H1 (cell line): ENCODE data around the gene RNF130. TPM values are rescaled to one million over a fixed set of nuclear protein-coding genes. Genes with fewer than 3 reads are reported as not detected.

Source experiments
- CTCF ChIA-PET: fragments of 300-600 bp; sonication (Branson Sonifier 250); formaldehyde crosslinking; loops from one replicate; lab custom pipeline; 2021; ENCODE audit not compliant: partially characterized antibody; lab: Charles Lee
- POLR2A ChIA-PET: fragments of 300-600 bp; sonication (Branson Sonifier 250); formaldehyde crosslinking; loops from one replicate; lab custom pipeline; 2021; ENCODE audit warnings: inconsistent platforms; ENCODE audit not compliant: partially characterized antibody; lab: Charles Lee
- DNase-seq, 2 experiments: peaks; one replicate each; pipeline versions ENCODE4 v3.0.0 to v3.0.0-alpha.2; 2010 to 2022; ENCODE audit warnings: low spot score in 2 of 2, low read depth in 1 of 2, mixed read lengths in 1 of 2
- FAIRE-seq: peaks from 2 replicates; lab custom pipeline; 2011; peaks lifted over from hg19 to GRCh38; lab: Jason Lieb, UNC
- H2AFZ ChIP-seq: 2 replicates; pipeline ENCODE4 v1.8.1; 2012; ENCODE audit warnings: low read length, inconsistent platforms
- H2AK5ac ChIP-seq: 2 replicates; pipeline ENCODE4 v1.6.1; 2013; ENCODE audit warnings: low read depth, low read length
- H2BK120ac ChIP-seq: replicated peaks from 2 replicates; pipeline ENCODE3; 2013; ENCODE audit warnings: low read depth, low read length, inconsistent platforms
- H2BK12ac ChIP-seq: 2 replicates; pipeline ENCODE4 v1.6.1; 2013; ENCODE audit warnings: low read depth, low read length
- H2BK15ac ChIP-seq: 2 replicates; pipeline ENCODE4 v1.6.1; 2013; ENCODE audit warnings: low read length
- H2BK20ac ChIP-seq: 2 replicates; pipeline ENCODE4 v1.6.1; 2013; ENCODE audit warnings: low read length
- H2BK5ac ChIP-seq: 2 replicates; pipeline ENCODE4 v1.6.1; 2013; ENCODE audit warnings: low read depth, low read length
- H3K14ac ChIP-seq: 2 replicates; pipeline ENCODE4 v1.6.1; 2013; ENCODE audit warnings: inconsistent platforms; ENCODE audit not compliant: insufficient read length
- H3K18ac ChIP-seq: 2 replicates; pipeline ENCODE4 v1.6.1; 2013; ENCODE audit warnings: low read length; ENCODE audit errors: extremely low read depth
- H3K23ac ChIP-seq: 2 replicates; pipeline ENCODE4 v1.6.1; 2013; ENCODE audit warnings: inconsistent platforms; ENCODE audit not compliant: insufficient read length
- H3K23me2 ChIP-seq: 2 replicates; pipeline ENCODE4 v1.6.1; 2013; ENCODE audit warnings: low read depth, low read length
- H3K27ac ChIP-seq: 2 replicates; pipeline ENCODE4 v1.6.1; 2011; ENCODE audit warnings: low read depth, low read length, inconsistent platforms
- H3K27me3 ChIP-seq, 4 experiments: replicated peaks in 1 of 4; 1 replicate in 1 of 4; 2 replicates in 3 of 4; pipeline versions ENCODE4 v1.6.1 to v1.8.1; 2011 to 2013; ENCODE audit warnings: low read length in 3 of 4, mild to moderate bottlenecking in 3 of 4, inconsistent platforms in 2 of 4, mixed read lengths in 2 of 4, moderate library complexity in 1 of 4; ENCODE audit not compliant: control insufficient read depth in 3 of 4, insufficient read depth in 3 of 4; ENCODE audit errors: extremely low read depth in 1 of 4
- H3K36me3 ChIP-seq, 4 experiments: 2 replicates each; pipeline versions ENCODE4 v1.6.1 to v1.8.1; 2011 to 2013; ENCODE audit warnings: mild to moderate bottlenecking in 4 of 4, low read length in 3 of 4, moderate library complexity in 2 of 4, control low read depth in 1 of 4, inconsistent platforms in 1 of 4; ENCODE audit not compliant: insufficient read depth in 4 of 4, control insufficient read depth in 2 of 4
- H3K4ac ChIP-seq: replicated peaks from 2 replicates; pipeline ENCODE3; 2013; ENCODE audit warnings: low read length, low read depth, mixed read lengths, inconsistent platforms; ENCODE audit not compliant: insufficient read length
- H3K4me1 ChIP-seq, 4 experiments: replicated peaks in 1 of 4; 1 replicate in 1 of 4; 2 replicates in 3 of 4; pipeline versions ENCODE4 v1.6.1 to v1.8.1; 2011 to 2013; ENCODE audit warnings: low read length in 3 of 4, inconsistent platforms in 2 of 4, mixed read lengths in 1 of 4; ENCODE audit not compliant: insufficient read depth in 4 of 4, control insufficient read depth in 3 of 4
- H3K4me2 ChIP-seq, 2 experiments: 2 replicates each; pipeline versions ENCODE4 v1.6.1 to v1.8.1; 2011 to 2013; ENCODE audit warnings: low read depth in 2 of 2, low read length in 2 of 2, control low read depth in 1 of 2, inconsistent platforms in 1 of 2, mild to moderate bottlenecking in 1 of 2; ENCODE audit not compliant: insufficient read depth in 1 of 2
- H3K4me3 ChIP-seq, 4 experiments: fragments of 200-600, 300-600 bp in 1 of 4; sonication (generic), shearing (Covaris generic), sonication (Bioruptor Twin) in 1 of 4; 2 replicates each; pipeline versions ENCODE4 v1.5.1 to v1.8.1; 2011 to 2016; ENCODE audit warnings: low read length in 4 of 4, low read depth in 3 of 4, control low read depth in 2 of 4, inconsistent platforms in 2 of 4, mild to moderate bottlenecking in 2 of 4, mixed read lengths in 1 of 4, moderate library complexity in 1 of 4; ENCODE audit not compliant: insufficient read depth in 2 of 4; ENCODE audit errors: extremely low read depth in 1 of 4
- H3K56ac ChIP-seq: replicated peaks from 2 replicates; pipeline ENCODE3; 2013; ENCODE audit warnings: low read depth, mild to moderate bottlenecking, mixed read lengths, low read length, inconsistent platforms; ENCODE audit not compliant: insufficient read length
- H3K79me1 ChIP-seq: 2 replicates; pipeline ENCODE4 v1.6.1; 2013; ENCODE audit warnings: low read depth, low read length, control low read depth
- H3K79me2 ChIP-seq, 2 experiments: 2 replicates each; pipeline versions ENCODE4 v1.6.1 to v1.8.1; 2012 to 2013; ENCODE audit warnings: low read length in 2 of 2, mild to moderate bottlenecking in 2 of 2, inconsistent platforms in 1 of 2; ENCODE audit not compliant: insufficient read depth in 2 of 2, control insufficient read depth in 1 of 2
- H3K9ac ChIP-seq, 4 experiments: replicated peaks in 1 of 4; 1 replicate in 1 of 4; 2 replicates in 3 of 4; pipeline versions ENCODE4 v1.6.1 to v1.8.1; 2011 to 2013; ENCODE audit warnings: low read depth in 3 of 4, low read length in 3 of 4, control low read depth in 2 of 4, mild to moderate bottlenecking in 2 of 4, moderate library complexity in 2 of 4, inconsistent platforms in 1 of 4; ENCODE audit errors: extremely low read depth in 1 of 4
- H3K9me3 ChIP-seq, 2 experiments: 2 replicates each; pipeline versions ENCODE4 v1.6.1 to v1.8.1; 2012 to 2013; ENCODE audit warnings: mild to moderate bottlenecking in 2 of 2, moderate library complexity in 2 of 2, control low read depth in 1 of 2, inconsistent platforms in 1 of 2, low read depth in 1 of 2, low read length in 1 of 2, mixed read lengths in 1 of 2; ENCODE audit not compliant: insufficient read depth in 2 of 2
- H4K20me1 ChIP-seq, 2 experiments: replicated peaks in 1 of 2; 2 replicates each; pipeline versions ENCODE3 to v1.8.1; 2011 to 2013; ENCODE audit warnings: inconsistent platforms in 2 of 2, low read length in 2 of 2, mild to moderate bottlenecking in 1 of 2; ENCODE audit not compliant: insufficient read depth in 2 of 2, control insufficient read depth in 1 of 2
- H4K5ac ChIP-seq: 2 replicates; pipeline ENCODE4 v1.6.1; 2013; ENCODE audit warnings: low read length, low read depth, mixed read lengths, inconsistent platforms; ENCODE audit not compliant: insufficient read length
- H4K8ac ChIP-seq: 2 replicates; pipeline ENCODE4 v1.8.0; 2013; ENCODE audit warnings: mild to moderate bottlenecking, moderate library complexity, low read length, inconsistent platforms; ENCODE audit not compliant: insufficient read depth; ENCODE audit errors: extremely low read depth
- H4K91ac ChIP-seq: replicated peaks from 2 replicates; pipeline ENCODE3; 2013; ENCODE audit warnings: low read length, mixed read lengths, inconsistent platforms; ENCODE audit not compliant: insufficient read length
- CHD1 ChIP-seq: IDR thresholded peaks from 2 replicates; pipeline ENCODE4 v1.6.1; 2012; ENCODE audit warnings: low read depth, low read length, improper control_type of control experiment
- SP2 ChIP-seq: IDR thresholded peaks from 2 replicates; pipeline ENCODE4 v1.6.1; 2012; ENCODE audit warnings: mild to moderate bottlenecking, low read length, inconsistent platforms
- WGBS, 2 experiments: shearing (Covaris generic) in 1 of 2; methylation state at CpG; one replicate each; pipeline versions ENCODE4 v1.1.6 to v1.1.7; 2013 to 2015; ENCODE audit warnings: low lambda C conversion rate in 2 of 2, mixed read lengths in 2 of 2, inconsistent platforms in 1 of 2, low coverage in 1 of 2, missing lambda C conversion rate in 1 of 2; ENCODE audit not compliant: insufficient replicate concordance in 2 of 2, insufficient coverage in 1 of 2, insufficient read length in 1 of 2; ENCODE audit errors: extremely low coverage in 1 of 2, missing lambda C conversion rate in 1 of 2; 5-methylcytosine and 5-hydroxymethylcytosine counted together
- polyA plus RNA-seq, 7 experiments: library from polyadenylated mRNA; depleted of rRNA in 3 of 7; stranded (reverse) in 5 of 7; unstranded in 2 of 7; fragments of >200 nt in 5 of 7; fragments of 200-250 nt in 2 of 7; gene quantifications; 1 replicate in 5 of 7; 2 replicates in 1 of 7; 4 replicates in 1 of 7; pipeline versions ENCODE4 v1.2.1 to v1.2.3, GENCODE V29; 2011 to 2013; ENCODE audit warnings: missing spikeins in 2 of 7, mixed read lengths in 2 of 7
- total RNA-seq: library from RNA; stranded (reverse); fragmentation: NEBNext Ultra II Directional; extraction: Animal tissue kit (Norgen Biotek cat#: 25700); gene quantifications from 2 replicates; pipeline ENCODE4 v1.2.1, GENCODE V29; 2021

The RNF130 gene
- total and polyA plus RNA-seq, 2 of the 8 experiments (the other 6 are each of a cell fraction or from before 2014, with no cell fraction given): 65.1 to 70.0 TPM

GRCh38 chr5:180041301-180042274, 30.0 kb downstream of the RNF130 start:
- Histone ChIP-seq H2BK20ac (no peak overlapping the region), H2AFZ (no peak overlapping the region), H3K27me3 (no peaks in the 10 kb centered on the region), H3K14ac (no peak overlapping the region), H3K56ac (no peak overlapping the region), H3K36me3 (peaks cover 5 to 23% (median 13%) of the 10 kb centered on the region in 4 experiments; a peak in 7 of 8 replicates), H3K23me2 (no peaks in the 10 kb centered on the region), H4K8ac (no peak overlapping the region), H3K4ac (no peak overlapping the region), H3K27ac (no peak overlapping the region), H3K4me3 (no peak overlapping the region), H3K9me3 (peaks cover 7 to 11% of the 10 kb centered on the region in 2 experiments), H4K20me1 (peaks cover 1 to 2% of the 10 kb centered on the region in 2 experiments), H2BK120ac (no peak overlapping the region), H3K9ac (no peak overlapping the region), H2BK5ac (no peak overlapping the region), H4K5ac (no peak overlapping the region), H3K4me1 (peaks cover 0 to 5% (median 3%) of the 10 kb centered on the region in 4 experiments; a peak in 5 of 7 replicates), H2BK12ac (no peak overlapping the region), H3K18ac (no peak overlapping the region), H4K91ac (no peak overlapping the region), H3K79me1 (peaks cover 2% of the 10 kb centered on the region; the same call in 1 of the 2 replicates), H3K23ac (no peak overlapping the region), H3K4me2 (no peak overlapping the region), H3K79me2 (peaks cover 3 to 58% of the 10 kb centered on the region in 2 experiments), H2AK5ac (no peak overlapping the region), H2BK15ac (no peak overlapping the region)
- CTCF ChIA-PET: no interaction called here
- 89% methylated on average over 15 of the region's 15 CpGs; no CpG with 5 or more reads in 1 of the 2 experiments for WGBS, 2 experiments
- POLR2A ChIA-PET: no interaction called here
- FAIRE-seq (no peak), DNase-seq (no peak)
- TF ChIP-seq SP2 (no peak), CHD1 (no peak)
